Subcutaneous abdominal adipose tissue (tissue), 5 donors: Measurements from ENCODE around the gene OR2A25.

ENCODE experiments used
- H3K27ac ChIP-seq: one replicate; pipeline ENCODE4 v1.7.0; 2013; ENCODE audit warnings: low read depth, mild to moderate bottlenecking, inconsistent platforms, low read length, moderate library complexity
- H3K27me3 ChIP-seq, 5 donors: one replicate each; pipeline ENCODE4 v1.7.0; 2013; ENCODE audit warnings: low read length in 5 of 5, inconsistent platforms in 1 of 5; ENCODE audit not compliant: control insufficient read depth in 5 of 5, insufficient read depth in 4 of 5
- H3K36me3 ChIP-seq, 5 donors: one replicate each; pipeline ENCODE4 v1.7.0; 2013; ENCODE audit warnings: low read length in 5 of 5; ENCODE audit not compliant: control insufficient read depth in 5 of 5, insufficient read depth in 5 of 5
- H3K4me1 ChIP-seq, 5 donors: one replicate each; pipeline ENCODE4 v1.7.0; 2013; ENCODE audit warnings: low read length in 5 of 5, mild to moderate bottlenecking in 3 of 5, moderate library complexity in 1 of 5; ENCODE audit not compliant: control insufficient read depth in 5 of 5, insufficient read depth in 5 of 5
- H3K4me3 ChIP-seq, 5 donors: one replicate each; pipeline ENCODE4 v1.7.0; 2013; ENCODE audit warnings: low read length in 5 of 5, low read depth in 1 of 5
- H3K9ac ChIP-seq, 5 donors: one replicate each; pipeline ENCODE4 v1.7.0; 2013; ENCODE audit warnings: low read length in 5 of 5, mild to moderate bottlenecking in 4 of 5, moderate library complexity in 3 of 5
- H3K9me3 ChIP-seq, 5 donors: one replicate each; pipeline ENCODE4 v1.7.0; 2013; ENCODE audit warnings: low read length in 5 of 5; ENCODE audit not compliant: control insufficient read depth in 5 of 5
- donor health status: healthy.
- donor health status: healthy.
- donor health status: healthy.
- donor health status: healthy.
- donor health status: healthy.

Gene OR2A25, protein sequence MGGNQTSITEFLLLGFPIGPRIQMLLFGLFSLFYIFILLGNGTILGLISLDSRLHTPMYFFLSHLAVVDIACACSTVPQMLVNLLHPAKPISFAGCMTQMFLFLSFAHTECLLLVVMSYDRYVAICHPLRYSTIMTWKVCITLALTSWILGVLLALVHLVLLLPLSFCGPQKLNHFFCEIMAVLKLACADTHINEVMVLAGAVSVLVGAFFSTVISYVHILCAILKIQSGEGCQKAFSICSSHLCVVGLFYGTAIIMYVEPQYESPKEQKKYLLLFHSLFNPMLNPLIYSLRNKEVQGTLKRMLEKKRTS

DNA sequence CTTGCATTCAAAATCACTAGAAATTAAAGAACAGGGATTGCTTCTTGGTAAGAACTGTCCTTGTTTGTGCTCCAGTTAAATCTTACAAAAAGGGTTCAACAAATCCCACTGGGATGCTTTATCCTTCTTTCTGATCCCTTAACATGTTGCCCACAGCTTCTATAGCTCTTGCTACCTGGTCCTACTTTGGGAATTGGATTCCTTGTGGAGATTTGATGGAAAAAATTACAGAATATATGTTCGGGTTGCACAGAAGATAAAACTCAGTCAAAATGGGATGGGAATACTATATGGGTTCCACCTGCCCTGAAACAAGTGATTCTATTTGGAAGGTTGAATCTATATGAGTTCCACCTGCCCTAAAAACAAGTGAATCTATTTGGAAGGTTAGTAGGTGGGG, at the start of gene OR2A25:
Gene OR2A25, plus strand, starts transcription at position 301 of the 400 bp plus-strand sequence. CDS start 4,409 bp downstream, outside the sequence.
- H3K27me3 ChIP-seq = no peaks in the 10 kb centered on the region
- H3K27ac ChIP-seq = no peak within 1 kb of the TSS
- H3K9me3 ChIP-seq = no peaks in the 10 kb centered on the region
- no peak within 1 kb of the TSS for H3K4me3 ChIP-seq
- no peaks in the 10 kb centered on the region for H3K4me1 ChIP-seq
- no peak within 1 kb of the TSS for H3K9ac ChIP-seq
- H3K36me3 ChIP-seq = no peaks in the 10 kb centered on the region

DNA sequence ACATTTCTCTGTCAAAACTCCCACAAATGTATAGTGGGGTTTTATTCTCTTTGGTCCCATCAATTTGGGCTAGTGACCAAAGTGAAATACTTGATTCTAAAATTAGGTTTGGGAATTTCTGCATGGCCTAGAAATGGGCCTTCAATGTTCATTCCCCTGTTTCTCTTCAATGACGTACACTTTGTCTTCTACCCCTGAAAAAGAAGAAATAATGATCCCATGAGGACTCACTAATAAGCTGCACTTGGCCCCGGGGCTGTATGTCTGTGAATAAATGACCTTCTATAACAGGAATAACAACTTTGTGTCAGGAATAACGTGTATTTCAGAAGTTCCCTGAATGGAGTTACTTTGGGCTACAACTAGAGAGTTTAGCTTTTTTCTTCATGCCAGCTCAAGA, 49.3 kb upstream of the OR2A25 start:
- H3K36me3 ChIP-seq = no peaks in the 10 kb centered on the region
- no peak overlapping the region for H3K27ac ChIP-seq
- H3K9me3 ChIP-seq = no peaks in the 10 kb centered on the region
- H3K27me3 ChIP-seq = no peaks in the 10 kb centered on the region
- H3K4me3 ChIP-seq = no peak overlapping the region
- peaks cover 0 to 4% (median 0%) of the 10 kb centered on the region in 5 donors for H3K4me1 ChIP-seq
- no peak overlapping the region for H3K9ac ChIP-seq

DNA sequence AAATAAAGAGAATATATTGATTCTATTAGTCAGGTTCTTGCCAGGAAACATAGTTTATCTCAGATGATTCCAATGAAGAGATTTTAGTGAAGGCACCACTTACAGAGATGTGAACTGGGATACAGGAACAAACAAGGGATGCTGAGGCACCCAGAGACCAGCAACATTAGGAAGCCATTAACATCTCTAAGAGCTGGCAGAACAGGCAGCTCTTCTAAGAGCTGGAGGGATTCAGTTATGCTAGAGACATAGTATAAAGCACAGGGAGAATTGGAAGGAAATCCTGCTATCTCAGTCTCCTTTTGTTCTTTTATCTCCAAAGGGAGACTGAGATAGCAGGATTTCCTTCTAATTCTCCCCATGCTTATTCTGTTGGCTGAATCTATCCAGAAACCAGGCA, 47.4 kb upstream of the OR2A25 start:
- Histone ChIP-seq H3K27me3 (no peaks in the 10 kb centered on the region), H3K4me3 (no peak overlapping the region), H3K27ac (no peak overlapping the region), H3K9ac (no peak overlapping the region), H3K36me3 (no peaks in the 10 kb centered on the region), H3K4me1 (peaks cover 0 to 4% (median 0%) of the 10 kb centered on the region in 5 donors), H3K9me3 (no peaks in the 10 kb centered on the region)

DNA sequence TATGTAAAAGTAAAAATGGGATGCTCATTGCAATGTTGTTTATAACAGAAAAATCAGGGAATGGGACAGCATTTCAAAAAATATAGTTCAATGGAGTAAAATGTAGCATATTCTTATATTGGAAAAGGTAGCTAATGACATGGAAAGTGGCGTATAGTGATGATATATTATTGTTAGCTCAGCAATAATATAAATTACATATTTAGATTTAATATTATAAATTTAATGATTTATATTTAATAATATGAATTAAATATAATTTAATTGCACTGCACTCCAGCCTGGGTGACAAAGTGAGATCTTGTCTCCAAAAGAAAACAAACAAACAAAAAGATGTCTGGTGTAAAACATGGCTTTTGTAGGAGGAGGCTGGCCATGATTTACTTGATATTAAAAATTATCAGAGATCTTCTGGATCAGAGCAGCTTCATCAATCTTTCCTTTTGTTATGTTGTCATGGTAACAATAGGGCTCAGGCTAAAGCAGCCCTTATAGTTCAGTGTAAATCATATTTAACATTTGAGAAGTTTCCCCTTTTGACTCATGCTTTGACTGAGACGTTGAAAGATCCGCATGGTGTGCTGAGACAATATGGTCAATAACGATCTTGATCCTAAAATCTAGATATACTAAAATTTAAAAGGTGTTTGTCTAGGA, 46.3 kb upstream of the OR2A25 start:
- H3K4me3 ChIP-seq = no peak overlapping the region
- peaks cover 0 to 4% (median 0%) of the 10 kb centered on the region in 5 donors for H3K4me1 ChIP-seq
- H3K36me3 ChIP-seq = no peaks in the 10 kb centered on the region
- H3K9me3 ChIP-seq = no peaks in the 10 kb centered on the region
- no peak overlapping the region for H3K27ac ChIP-seq
- no peaks in the 10 kb centered on the region for H3K27me3 ChIP-seq
- no peak overlapping the region for H3K9ac ChIP-seq

DNA sequence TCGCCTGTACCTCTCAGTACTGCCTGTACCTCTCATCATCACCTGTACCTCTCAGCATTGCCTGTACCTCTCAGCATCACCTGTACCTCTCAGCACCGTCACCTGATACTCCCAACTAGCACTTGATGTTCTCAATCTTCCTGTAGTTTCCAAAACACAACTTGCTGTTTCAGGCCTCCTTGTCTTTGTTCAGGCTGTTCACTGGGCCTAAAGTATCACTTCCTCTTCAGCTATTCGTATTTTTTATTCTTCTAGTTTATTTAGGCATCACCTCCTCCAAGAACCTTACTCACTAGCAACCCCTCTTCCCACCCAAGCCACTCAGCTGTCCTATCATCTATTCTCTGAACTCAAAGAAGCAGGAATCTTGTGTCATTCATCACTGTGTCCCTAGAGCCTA, 45.4 kb upstream of the OR2A25 start:
- Histone ChIP-seq H3K27ac (no peak overlapping the region), H3K9ac (no peak overlapping the region), H3K9me3 (no peaks in the 10 kb centered on the region), H3K27me3 (no peaks in the 10 kb centered on the region), H3K4me1 (peaks cover 0 to 4% (median 0%) of the 10 kb centered on the region in 5 donors), H3K36me3 (no peaks in the 10 kb centered on the region), H3K4me3 (no peak overlapping the region)

DNA sequence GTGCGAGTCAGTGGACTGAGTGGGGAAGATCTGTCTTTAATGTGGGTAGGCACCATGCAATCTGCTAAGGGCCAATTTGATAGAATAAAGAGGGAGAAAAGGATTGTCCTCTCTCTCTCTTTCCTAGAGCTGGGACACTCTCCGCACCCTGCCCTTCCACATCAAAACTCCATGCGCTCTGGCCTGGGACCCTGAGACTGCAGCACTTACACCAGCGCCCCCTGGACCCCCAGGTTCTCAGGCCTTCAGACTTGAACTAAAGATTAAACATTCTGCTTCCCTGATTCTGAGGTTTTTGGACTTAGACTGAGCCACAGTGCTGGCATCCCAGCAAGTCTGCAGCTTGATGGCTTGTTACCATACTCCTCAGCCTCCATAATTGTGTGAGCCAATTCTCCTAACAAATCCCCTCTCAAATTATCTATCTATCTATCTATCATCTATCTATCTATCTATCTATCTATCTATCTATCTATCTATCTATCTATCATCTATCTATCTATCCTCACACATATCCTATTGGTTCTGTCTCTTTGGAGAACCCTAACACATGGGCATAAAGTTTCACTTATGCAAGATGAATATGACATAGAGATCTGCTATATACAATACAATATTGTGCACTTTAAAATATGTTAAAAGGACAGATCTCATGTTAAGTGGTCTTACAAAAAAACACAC, 43.3 kb upstream of the OR2A25 start:
- H3K27ac ChIP-seq = no peak overlapping the region
- H3K36me3 ChIP-seq = no peaks in the 10 kb centered on the region
- H3K27me3 ChIP-seq = no peaks in the 10 kb centered on the region
- no peaks in the 10 kb centered on the region for H3K4me1 ChIP-seq
- H3K9ac ChIP-seq = no peak overlapping the region
- no peak overlapping the region for H3K4me3 ChIP-seq
- no peaks in the 10 kb centered on the region for H3K9me3 ChIP-seq

DNA sequence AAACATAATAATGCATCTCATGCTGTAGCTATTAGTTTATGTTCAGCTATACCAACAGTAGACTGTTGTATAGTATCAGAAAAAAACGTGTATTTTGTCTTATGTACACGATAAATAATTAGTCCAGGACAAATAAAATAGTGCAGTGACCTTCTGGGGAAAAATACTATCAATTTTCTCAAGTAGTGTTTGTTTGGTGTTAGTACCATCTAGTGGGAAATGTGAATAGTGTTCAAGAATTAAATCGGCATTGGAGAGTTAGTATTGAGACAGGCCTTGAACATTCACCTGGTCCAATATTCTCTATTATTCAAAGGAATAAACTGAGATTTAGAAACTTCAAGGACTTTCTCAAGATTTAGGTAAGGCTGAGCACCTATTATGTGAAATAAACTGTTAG, 42.5 kb upstream of the OR2A25 start:
- Histone ChIP-seq H3K9ac (no peak overlapping the region), H3K9me3 (no peaks in the 10 kb centered on the region), H3K4me3 (no peak overlapping the region), H3K36me3 (no peaks in the 10 kb centered on the region), H3K4me1 (no peaks in the 10 kb centered on the region), H3K27me3 (no peaks in the 10 kb centered on the region), H3K27ac (no peak overlapping the region)

DNA sequence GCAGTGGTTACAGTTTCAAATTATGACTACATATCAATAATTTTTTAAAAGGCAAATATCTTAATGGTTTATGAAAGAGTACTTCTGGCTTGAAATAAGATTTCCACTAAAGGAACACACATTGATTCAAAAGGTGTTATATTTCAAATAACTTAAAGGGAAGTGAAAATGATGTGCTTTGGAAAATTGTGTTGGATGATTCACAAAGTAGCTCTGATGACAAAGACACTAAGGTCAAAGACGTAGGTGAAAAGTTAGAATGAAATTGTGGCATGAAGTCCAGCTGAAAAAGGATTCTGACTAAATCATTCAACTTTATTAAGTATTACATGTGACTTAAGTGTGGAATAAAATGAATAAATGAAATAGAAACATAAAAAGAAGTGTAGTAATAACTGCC, 41.6 kb upstream of the OR2A25 start:
- Histone ChIP-seq H3K9me3 (no peaks in the 10 kb centered on the region), H3K4me3 (no peak overlapping the region), H3K36me3 (no peaks in the 10 kb centered on the region), H3K27ac (no peak overlapping the region), H3K9ac (no peak overlapping the region), H3K27me3 (no peaks in the 10 kb centered on the region), H3K4me1 (no peaks in the 10 kb centered on the region)

DNA sequence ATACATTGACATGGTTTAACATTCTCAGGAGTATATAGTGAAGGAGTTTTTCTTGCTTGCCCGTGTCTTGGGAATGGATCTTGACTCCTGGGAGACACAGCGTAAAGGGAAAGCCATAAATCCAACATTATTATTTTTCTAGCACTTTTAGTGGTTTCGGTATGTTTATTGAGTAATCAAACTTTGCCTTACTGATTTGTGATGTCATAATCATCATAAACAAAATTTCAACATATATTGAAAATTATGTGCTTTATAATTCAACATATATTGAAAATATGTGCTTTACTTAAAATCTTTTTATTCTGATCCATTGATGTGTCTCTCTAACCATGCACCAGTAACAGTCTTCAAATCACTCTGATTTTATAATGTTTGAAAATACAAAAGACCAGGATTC, 41.1 kb upstream of the OR2A25 start:
- Histone ChIP-seq H3K4me3 (no peak overlapping the region), H3K4me1 (no peaks in the 10 kb centered on the region), H3K9me3 (no peaks in the 10 kb centered on the region), H3K9ac (no peak overlapping the region), H3K27me3 (no peaks in the 10 kb centered on the region), H3K27ac (no peak overlapping the region), H3K36me3 (no peaks in the 10 kb centered on the region)

DNA sequence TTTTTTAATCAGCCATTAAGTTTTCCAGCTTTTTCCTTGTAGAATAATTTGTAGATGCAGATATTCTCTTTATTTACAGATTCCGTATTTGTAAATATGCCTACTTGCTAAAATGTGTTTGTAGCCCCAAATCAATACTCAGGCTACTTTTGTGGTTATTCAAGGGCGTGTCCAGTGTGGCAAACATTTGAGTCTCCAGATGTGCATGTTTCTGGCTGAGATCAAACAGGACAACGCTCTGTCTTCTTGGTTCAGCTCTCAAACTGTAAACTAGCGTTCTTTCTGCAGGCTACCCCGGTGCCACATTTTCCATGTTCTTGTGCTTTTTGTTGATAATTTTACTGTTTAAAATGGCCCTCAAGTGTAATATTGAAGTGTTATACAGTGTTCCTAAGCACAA, 37.1 kb upstream of the OR2A25 start:
- H3K4me1 ChIP-seq = no peaks in the 10 kb centered on the region
- H3K36me3 ChIP-seq = no peaks in the 10 kb centered on the region
- no peak overlapping the region for H3K4me3 ChIP-seq
- no peaks in the 10 kb centered on the region for H3K27me3 ChIP-seq
- no peaks in the 10 kb centered on the region for H3K9me3 ChIP-seq
- no peak overlapping the region for H3K27ac ChIP-seq
- no peak overlapping the region for H3K9ac ChIP-seq
